WTC11 (cell line): ENCODE measurements around the gene CEP250. TPM values are rescaled to one million over a fixed set of nuclear protein-coding genes. Genes with fewer than 3 reads are reported as not detected.
A peak's percentile ranks its signal among the peaks of the same experiment; 100 is the strongest.

Source experiments
- ATAC-seq: fragments of 200-7000 bp; cut with Tn5 transposase; 2 replicates; pipeline ENCODE4 v1.10.0; 2021; ENCODE audit warnings: mild to moderate bottlenecking, moderate library complexity
- CTCF ChIA-PET: fragments of 300-600 bp; sonication (Branson Sonifier 250); formaldehyde crosslinking; loops from one replicate; lab custom pipeline; 2021; ENCODE audit warnings: antibody characterized with exemption; lab: Charles Lee
- POLR2A ChIA-PET: fragments of 350-600 bp; sonication (Branson Sonifier 250); formaldehyde crosslinking; loops from one replicate; lab custom pipeline; 2021; ENCODE audit warnings: antibody characterized with exemption; lab: Charles Lee
- DNase-seq: peaks from one replicate; pipeline ENCODE4 v3.0.0; 2021; ENCODE audit warnings: low spot score
- H3K27ac Mint-ChIP-seq: 2 replicates; pipeline ENCODE4 v1.8.0; 2021; ENCODE audit warnings: mixed read lengths
- H3K27me3 Mint-ChIP-seq: 2 replicates; pipeline ENCODE4 v1.8.0; 2021; ENCODE audit warnings: low read depth, mild to moderate bottlenecking, moderate library complexity, mixed read lengths
- H3K36me3 Mint-ChIP-seq: 2 replicates; pipeline ENCODE4 v1.8.0; 2021; ENCODE audit warnings: mixed read lengths
- H3K4me1 Mint-ChIP-seq: 2 replicates; pipeline ENCODE4 v1.8.0; 2022; ENCODE audit warnings: mixed read lengths
- H3K4me3 Mint-ChIP-seq: 2 replicates; pipeline ENCODE4 v1.8.0; 2021; ENCODE audit warnings: mild to moderate bottlenecking, moderate library complexity, mixed read lengths
- H3K9me3 Mint-ChIP-seq: 2 replicates; pipeline ENCODE4 v1.8.0; 2021; ENCODE audit warnings: mixed read lengths
- ESRRA ChIP-seq: sonication (generic); formaldehyde crosslinking; IDR thresholded peaks from 2 replicates; pipeline ENCODE4 v1.8.1; 2022; ENCODE audit warnings: mild to moderate bottlenecking, missing genetic modification reagents, borderline replicate concordance
- FOXJ3 ChIP-seq: sonication (generic); formaldehyde crosslinking; IDR thresholded peaks from 2 replicates; pipeline ENCODE4 v1.9.0; 2021; ENCODE audit warnings: missing genetic modification reagents, mild to moderate bottlenecking, borderline replicate concordance
- GABPB1 ChIP-seq: sonication (generic); formaldehyde crosslinking; IDR thresholded peaks from 2 replicates; pipeline ENCODE4 v1.8.1; 2023; ENCODE audit warnings: mild to moderate bottlenecking, missing genetic modification reagents
- GRHL2 ChIP-seq: fragments of 250-450 bp; sonication (Bioruptor Pico); IDR thresholded peaks from 2 replicates; pipeline ENCODE4 v1.8.0; 2022; ENCODE audit warnings: mild to moderate bottlenecking, moderate library complexity; ENCODE audit not compliant: insufficient replicate concordance, severe bottlenecking
- IRF2 ChIP-seq: sonication (generic); formaldehyde crosslinking; IDR thresholded peaks from 2 replicates; pipeline ENCODE4 v1.8.0; 2022; ENCODE audit warnings: low read depth, missing genetic modification reagents, borderline replicate concordance
- JAZF1 ChIP-seq: fragments of 250-450 bp; sonication (Bioruptor Pico); IDR thresholded peaks from 2 replicates; pipeline ENCODE4 v1.9.0; 2021; ENCODE audit warnings: moderate library complexity, mild to moderate bottlenecking, inconsistent platforms
- NFATC4 ChIP-seq: fragments of 250-450 bp; sonication (Bioruptor Pico); IDR thresholded peaks from 2 replicates; pipeline ENCODE4 v1.9.0; 2021; ENCODE audit warnings: mild to moderate bottlenecking
- RORB ChIP-seq: fragments of 250-450 bp; sonication (Bioruptor Pico); IDR thresholded peaks from 2 replicates; pipeline ENCODE4 v1.9.0; 2021; ENCODE audit warnings: mild to moderate bottlenecking
- TEAD4 ChIP-seq: sonication (generic); formaldehyde crosslinking; IDR thresholded peaks from 2 replicates; pipeline ENCODE4 v1.8.0; 2022; ENCODE audit warnings: mild to moderate bottlenecking, missing genetic modification reagents
- ZNF138 ChIP-seq: sonication (generic); formaldehyde crosslinking; conservative IDR thresholded peaks from 2 replicates; pipeline ENCODE4 v1.8.1; 2022; ENCODE audit warnings: mild to moderate bottlenecking, moderate library complexity, missing genetic modification reagents
- ZNF219 ChIP-seq: sonication (generic); formaldehyde crosslinking; IDR thresholded peaks from 2 replicates; pipeline ENCODE4 v1.8.0; 2023; ENCODE audit warnings: missing genetic modification reagents, mild to moderate bottlenecking, borderline replicate concordance
- ZNF317 ChIP-seq: sonication (generic); formaldehyde crosslinking; IDR thresholded peaks from 2 replicates; pipeline ENCODE4 v1.8.1; 2023; ENCODE audit warnings: low read depth, mild to moderate bottlenecking, moderate library complexity, missing genetic modification reagents, borderline replicate concordance
- ZNF396 ChIP-seq: fragments of 250-450 bp; sonication (Bioruptor Pico); IDR thresholded peaks from 2 replicates; pipeline ENCODE4 v1.8.0; 2021; ENCODE audit warnings: mild to moderate bottlenecking, moderate library complexity, borderline replicate concordance
- total RNA-seq: library from RNA; stranded (reverse); gene quantifications from 3 replicates; pipeline ENCODE4 v1.2.3, GENCODE V29; 2021
- TF ChIP-seq, protein P1 (sequence below): sonication (generic); formaldehyde crosslinking; IDR thresholded peaks from 2 replicates; pipeline ENCODE4 v1.8.1; 2023; ENCODE audit warnings: mild to moderate bottlenecking, missing genetic modification reagents, moderate library complexity
- TF ChIP-seq, protein P2 (sequence below): sonication (generic); formaldehyde crosslinking; IDR thresholded peaks from 2 replicates; pipeline ENCODE4 v1.8.0; 2023; ENCODE audit warnings: missing genetic modification reagents, mild to moderate bottlenecking, borderline replicate concordance
- TF ChIP-seq, protein P3 (sequence below): sonication (generic); formaldehyde crosslinking; IDR thresholded peaks from 2 replicates; pipeline ENCODE4 v1.8.0; 2022; ENCODE audit warnings: missing genetic modification reagents
- TF ChIP-seq, protein P4 (sequence below): sonication (generic); formaldehyde crosslinking; IDR thresholded peaks from 2 replicates; pipeline ENCODE4 v1.8.0; 2022; ENCODE audit warnings: mild to moderate bottlenecking, missing genetic modification reagents
- TF ChIP-seq, protein P5 (sequence below): fragments of 250-450 bp; sonication (Bioruptor Pico); IDR thresholded peaks from 2 replicates; pipeline ENCODE4 v1.9.0; 2021; ENCODE audit warnings: mild to moderate bottlenecking
- TF ChIP-seq, protein P6 (sequence below): sonication (generic); formaldehyde crosslinking; IDR thresholded peaks from 2 replicates; pipeline ENCODE4 v1.8.1; 2023; ENCODE audit warnings: mild to moderate bottlenecking, missing genetic modification reagents

CEP250 gene
- total RNA-seq, 1 experiment from 2014 or later, result 63.1 TPM

DNA sequence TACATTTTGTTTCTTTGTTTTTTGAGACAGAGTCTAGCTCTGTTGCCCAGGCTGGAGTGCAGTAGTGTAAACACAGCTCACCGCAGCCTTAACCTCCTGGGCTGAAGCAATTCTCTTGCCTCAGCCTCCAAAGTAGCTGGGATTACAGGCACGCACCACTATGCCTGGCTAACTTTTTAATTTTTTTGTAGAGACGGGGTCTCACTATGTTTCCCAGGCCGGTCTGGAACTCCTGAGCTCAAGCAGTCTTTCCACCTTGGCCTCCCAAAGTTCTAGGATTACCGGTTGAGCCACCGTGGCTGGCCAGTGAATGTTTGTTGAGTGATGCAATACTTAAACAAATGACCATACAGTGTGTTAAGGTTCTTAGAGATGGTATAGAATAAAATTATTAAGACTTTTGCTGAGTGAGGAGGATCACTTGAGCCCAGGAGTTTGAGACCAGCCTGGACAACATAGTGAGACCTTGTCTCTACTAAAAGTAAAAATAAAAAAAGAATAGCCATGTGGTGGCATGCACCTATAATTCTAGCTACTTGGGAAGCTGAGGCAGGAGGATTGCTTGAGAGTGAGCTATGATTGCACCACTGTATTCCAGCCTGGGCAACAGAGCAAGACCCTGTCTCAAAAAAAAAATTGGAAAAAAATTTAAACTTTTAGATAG lies 13.4 kb downstream of the CEP250 start:
- no peak overlapping the region for H3K27ac Mint-ChIP-seq
- TF ChIP-seq ZNF396, result no peak
- TF ChIP-seq GABPB1 (CRISPR knock-in tag), result peak; percentile 98
- ATAC-seq (no peak), DNase-seq (no peak)
- H3K36me3 Mint-ChIP-seq, result peaks cover 60% of the 10 kb centered on the region
- H3K9me3 Mint-ChIP-seq, result no peaks in the 10 kb centered on the region
- H3K4me1 Mint-ChIP-seq, result 0 out of 2 replicates have a peak, but pooled peaks cover 3% of the 10 kb centered on the region
- CTCF ChIA-PET, result interaction anchor here (0.5 to 1.1 kb wide), 3 partner anchors 30 to 372 kb away, joined by 3 to 4 read pairs (median 3); partner anchors contain the start of gene GDF5
- POLR2A ChIA-PET, result interaction anchor here (1.0 kb wide), 1 partner anchor 275 kb away, joined by 3 read pairs; no protein-coding TSS in a partner anchor
- no peaks in the 10 kb centered on the region for H3K27me3 Mint-ChIP-seq
- H3K4me3 Mint-ChIP-seq, result no peak overlapping the region

DNA sequence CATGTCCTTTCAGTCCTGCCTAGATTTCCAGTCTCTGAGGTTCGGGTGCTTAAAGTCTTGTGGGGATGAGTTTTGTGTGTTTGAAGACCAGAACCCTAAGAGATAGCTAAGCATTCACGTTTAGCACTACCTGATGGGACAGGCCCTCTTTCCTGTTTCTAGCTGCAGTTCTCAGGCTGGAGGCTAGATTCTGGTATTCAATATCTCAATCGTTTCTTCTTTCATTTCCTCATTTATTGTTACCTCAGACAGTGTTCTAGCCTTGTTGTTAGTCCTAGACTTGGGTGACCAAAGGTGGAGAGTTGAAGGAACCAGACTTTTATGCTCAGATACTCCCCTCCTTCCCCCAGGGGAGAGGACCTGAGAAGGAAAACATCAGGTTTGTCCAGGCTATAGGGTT lies 16.8 kb downstream of the CEP250 start:
- H3K4me1 Mint-ChIP-seq, result 0 out of 2 replicates have a peak, but pooled peaks cover 2% of the 10 kb centered on the region
- H3K27me3 Mint-ChIP-seq, result no peaks in the 10 kb centered on the region
- peaks cover 40% of the 10 kb centered on the region for H3K36me3 Mint-ChIP-seq
- H3K27ac Mint-ChIP-seq, result no peak overlapping the region
- no peaks in the 10 kb centered on the region for H3K9me3 Mint-ChIP-seq
- no peak for ATAC-seq
- CTCF ChIA-PET, result no interaction called here
- POLR2A ChIA-PET, result no interaction called here
- H3K4me3 Mint-ChIP-seq, result no peak overlapping the region
- DNase-seq, result no peak
- TF ChIP-seq, protein P1, sequence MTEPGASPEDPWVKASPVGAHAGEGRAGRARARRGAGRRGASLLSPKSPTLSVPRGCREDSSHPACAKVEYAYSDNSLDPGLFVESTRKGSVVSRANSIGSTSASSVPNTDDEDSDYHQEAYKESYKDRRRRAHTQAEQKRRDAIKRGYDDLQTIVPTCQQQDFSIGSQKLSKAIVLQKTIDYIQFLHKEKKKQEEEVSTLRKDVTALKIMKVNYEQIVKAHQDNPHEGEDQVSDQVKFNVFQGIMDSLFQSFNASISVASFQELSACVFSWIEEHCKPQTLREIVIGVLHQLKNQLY (CRISPR knock-in tag), result no peak
- TF ChIP-seq ZNF219 (CRISPR knock-in tag) (no peak), ZNF138 (CRISPR knock-in tag) (no peak), RORB (no peak), TEAD4 (CRISPR knock-in tag) (no peak), NFATC4 (CRISPR knock-in tag) (no peak), ZNF317 (CRISPR knock-in tag) (no peak), ESRRA (CRISPR knock-in tag) (no peak), JAZF1 (CRISPR knock-in tag) (no peak), FOXJ3 (CRISPR knock-in tag) (no peak), IRF2 (CRISPR knock-in tag) (no peak), GRHL2 (CRISPR knock-in tag) (no peak)
- TF ChIP-seq, protein P2, sequence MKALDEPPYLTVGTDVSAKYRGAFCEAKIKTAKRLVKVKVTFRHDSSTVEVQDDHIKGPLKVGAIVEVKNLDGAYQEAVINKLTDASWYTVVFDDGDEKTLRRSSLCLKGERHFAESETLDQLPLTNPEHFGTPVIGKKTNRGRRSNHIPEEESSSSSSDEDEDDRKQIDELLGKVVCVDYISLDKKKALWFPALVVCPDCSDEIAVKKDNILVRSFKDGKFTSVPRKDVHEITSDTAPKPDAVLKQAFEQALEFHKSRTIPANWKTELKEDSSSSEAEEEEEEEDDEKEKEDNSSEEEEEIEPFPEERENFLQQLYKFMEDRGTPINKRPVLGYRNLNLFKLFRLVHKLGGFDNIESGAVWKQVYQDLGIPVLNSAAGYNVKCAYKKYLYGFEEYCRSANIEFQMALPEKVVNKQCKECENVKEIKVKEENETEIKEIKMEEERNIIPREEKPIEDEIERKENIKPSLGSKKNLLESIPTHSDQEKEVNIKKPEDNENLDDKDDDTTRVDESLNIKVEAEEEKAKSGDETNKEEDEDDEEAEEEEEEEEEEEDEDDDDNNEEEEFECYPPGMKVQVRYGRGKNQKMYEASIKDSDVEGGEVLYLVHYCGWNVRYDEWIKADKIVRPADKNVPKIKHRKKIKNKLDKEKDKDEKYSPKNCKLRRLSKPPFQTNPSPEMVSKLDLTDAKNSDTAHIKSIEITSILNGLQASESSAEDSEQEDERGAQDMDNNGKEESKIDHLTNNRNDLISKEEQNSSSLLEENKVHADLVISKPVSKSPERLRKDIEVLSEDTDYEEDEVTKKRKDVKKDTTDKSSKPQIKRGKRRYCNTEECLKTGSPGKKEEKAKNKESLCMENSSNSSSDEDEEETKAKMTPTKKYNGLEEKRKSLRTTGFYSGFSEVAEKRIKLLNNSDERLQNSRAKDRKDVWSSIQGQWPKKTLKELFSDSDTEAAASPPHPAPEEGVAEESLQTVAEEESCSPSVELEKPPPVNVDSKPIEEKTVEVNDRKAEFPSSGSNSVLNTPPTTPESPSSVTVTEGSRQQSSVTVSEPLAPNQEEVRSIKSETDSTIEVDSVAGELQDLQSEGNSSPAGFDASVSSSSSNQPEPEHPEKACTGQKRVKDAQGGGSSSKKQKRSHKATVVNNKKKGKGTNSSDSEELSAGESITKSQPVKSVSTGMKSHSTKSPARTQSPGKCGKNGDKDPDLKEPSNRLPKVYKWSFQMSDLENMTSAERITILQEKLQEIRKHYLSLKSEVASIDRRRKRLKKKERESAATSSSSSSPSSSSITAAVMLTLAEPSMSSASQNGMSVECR (CRISPR knock-in tag), result no peak
- TF ChIP-seq, protein P3, sequence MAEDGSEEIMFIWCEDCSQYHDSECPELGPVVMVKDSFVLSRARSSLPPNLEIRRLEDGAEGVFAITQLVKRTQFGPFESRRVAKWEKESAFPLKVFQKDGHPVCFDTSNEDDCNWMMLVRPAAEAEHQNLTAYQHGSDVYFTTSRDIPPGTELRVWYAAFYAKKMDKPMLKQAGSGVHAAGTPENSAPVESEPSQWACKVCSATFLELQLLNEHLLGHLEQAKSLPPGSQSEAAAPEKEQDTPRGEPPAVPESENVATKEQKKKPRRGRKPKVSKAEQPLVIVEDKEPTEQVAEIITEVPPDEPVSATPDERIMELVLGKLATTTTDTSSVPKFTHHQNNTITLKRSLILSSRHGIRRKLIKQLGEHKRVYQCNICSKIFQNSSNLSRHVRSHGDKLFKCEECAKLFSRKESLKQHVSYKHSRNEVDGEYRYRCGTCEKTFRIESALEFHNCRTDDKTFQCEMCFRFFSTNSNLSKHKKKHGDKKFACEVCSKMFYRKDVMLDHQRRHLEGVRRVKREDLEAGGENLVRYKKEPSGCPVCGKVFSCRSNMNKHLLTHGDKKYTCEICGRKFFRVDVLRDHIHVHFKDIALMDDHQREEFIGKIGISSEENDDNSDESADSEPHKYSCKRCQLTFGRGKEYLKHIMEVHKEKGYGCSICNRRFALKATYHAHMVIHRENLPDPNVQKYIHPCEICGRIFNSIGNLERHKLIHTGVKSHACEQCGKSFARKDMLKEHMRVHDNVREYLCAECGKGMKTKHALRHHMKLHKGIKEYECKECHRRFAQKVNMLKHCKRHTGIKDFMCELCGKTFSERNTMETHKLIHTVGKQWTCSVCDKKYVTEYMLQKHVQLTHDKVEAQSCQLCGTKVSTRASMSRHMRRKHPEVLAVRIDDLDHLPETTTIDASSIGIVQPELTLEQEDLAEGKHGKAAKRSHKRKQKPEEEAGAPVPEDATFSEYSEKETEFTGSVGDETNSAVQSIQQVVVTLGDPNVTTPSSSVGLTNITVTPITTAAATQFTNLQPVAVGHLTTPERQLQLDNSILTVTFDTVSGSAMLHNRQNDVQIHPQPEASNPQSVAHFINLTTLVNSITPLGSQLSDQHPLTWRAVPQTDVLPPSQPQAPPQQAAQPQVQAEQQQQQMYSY, result no peak
- TF ChIP-seq, protein P4, sequence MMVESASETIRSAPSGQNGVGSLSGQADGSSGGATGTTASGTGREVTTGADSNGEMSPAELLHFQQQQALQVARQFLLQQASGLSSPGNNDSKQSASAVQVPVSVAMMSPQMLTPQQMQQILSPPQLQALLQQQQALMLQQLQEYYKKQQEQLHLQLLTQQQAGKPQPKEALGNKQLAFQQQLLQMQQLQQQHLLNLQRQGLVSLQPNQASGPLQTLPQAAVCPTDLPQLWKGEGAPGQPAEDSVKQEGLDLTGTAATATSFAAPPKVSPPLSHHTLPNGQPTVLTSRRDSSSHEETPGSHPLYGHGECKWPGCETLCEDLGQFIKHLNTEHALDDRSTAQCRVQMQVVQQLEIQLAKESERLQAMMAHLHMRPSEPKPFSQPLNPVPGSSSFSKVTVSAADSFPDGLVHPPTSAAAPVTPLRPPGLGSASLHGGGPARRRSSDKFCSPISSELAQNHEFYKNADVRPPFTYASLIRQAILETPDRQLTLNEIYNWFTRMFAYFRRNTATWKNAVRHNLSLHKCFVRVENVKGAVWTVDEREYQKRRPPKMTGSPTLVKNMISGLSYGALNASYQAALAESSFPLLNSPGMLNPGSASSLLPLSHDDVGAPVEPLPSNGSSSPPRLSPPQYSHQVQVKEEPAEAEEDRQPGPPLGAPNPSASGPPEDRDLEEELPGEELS (CRISPR knock-in tag), result no peak
- TF ChIP-seq, protein P5, sequence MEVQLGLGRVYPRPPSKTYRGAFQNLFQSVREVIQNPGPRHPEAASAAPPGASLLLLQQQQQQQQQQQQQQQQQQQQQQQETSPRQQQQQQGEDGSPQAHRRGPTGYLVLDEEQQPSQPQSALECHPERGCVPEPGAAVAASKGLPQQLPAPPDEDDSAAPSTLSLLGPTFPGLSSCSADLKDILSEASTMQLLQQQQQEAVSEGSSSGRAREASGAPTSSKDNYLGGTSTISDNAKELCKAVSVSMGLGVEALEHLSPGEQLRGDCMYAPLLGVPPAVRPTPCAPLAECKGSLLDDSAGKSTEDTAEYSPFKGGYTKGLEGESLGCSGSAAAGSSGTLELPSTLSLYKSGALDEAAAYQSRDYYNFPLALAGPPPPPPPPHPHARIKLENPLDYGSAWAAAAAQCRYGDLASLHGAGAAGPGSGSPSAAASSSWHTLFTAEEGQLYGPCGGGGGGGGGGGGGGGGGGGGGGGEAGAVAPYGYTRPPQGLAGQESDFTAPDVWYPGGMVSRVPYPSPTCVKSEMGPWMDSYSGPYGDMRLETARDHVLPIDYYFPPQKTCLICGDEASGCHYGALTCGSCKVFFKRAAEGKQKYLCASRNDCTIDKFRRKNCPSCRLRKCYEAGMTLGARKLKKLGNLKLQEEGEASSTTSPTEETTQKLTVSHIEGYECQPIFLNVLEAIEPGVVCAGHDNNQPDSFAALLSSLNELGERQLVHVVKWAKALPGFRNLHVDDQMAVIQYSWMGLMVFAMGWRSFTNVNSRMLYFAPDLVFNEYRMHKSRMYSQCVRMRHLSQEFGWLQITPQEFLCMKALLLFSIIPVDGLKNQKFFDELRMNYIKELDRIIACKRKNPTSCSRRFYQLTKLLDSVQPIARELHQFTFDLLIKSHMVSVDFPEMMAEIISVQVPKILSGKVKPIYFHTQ (CRISPR knock-in tag), result no peak
- TF ChIP-seq, protein P6, sequence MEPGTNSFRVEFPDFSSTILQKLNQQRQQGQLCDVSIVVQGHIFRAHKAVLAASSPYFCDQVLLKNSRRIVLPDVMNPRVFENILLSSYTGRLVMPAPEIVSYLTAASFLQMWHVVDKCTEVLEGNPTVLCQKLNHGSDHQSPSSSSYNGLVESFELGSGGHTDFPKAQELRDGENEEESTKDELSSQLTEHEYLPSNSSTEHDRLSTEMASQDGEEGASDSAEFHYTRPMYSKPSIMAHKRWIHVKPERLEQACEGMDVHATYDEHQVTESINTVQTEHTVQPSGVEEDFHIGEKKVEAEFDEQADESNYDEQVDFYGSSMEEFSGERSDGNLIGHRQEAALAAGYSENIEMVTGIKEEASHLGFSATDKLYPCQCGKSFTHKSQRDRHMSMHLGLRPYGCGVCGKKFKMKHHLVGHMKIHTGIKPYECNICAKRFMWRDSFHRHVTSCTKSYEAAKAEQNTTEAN, result no peak
